ENCODE measurements around the gene NDST1. TPM values are rescaled to one million over a fixed set of nuclear protein-coding genes. Genes with fewer than 3 reads are reported as not detected.

Gene NDST1
- total RNA-seq, 1 donor from 2014 or later = 132 TPM

DNA sequence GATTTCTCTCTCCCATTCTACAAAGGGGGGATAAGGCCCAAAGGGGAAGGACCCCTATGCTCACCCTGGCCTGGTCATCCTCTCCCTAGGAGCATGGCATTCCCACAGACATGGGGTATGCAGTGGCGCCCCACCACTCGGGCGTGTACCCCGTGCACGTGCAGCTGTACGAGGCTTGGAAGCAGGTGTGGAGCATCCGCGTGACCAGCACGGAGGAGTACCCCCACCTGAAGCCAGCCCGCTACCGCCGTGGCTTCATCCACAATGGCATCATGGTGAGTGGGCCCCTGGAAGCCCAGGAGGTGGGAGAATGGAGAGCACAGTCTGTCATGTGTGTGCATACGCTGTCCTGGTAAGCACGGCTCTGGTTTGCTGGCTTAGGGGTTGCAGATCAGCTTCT lies 27.7 kb downstream of the NDST1 start:
- no peak overlapping the region for H3K4me3 Mint-ChIP-seq
- H3K36me3 Mint-ChIP-seq = peaks cover 40% of the 10 kb centered on the region
- peaks cover under 1% of the 10 kb centered on the region for H3K4me1 Mint-ChIP-seq
- no peak for DNase-seq (ENCODE audit: low spot score in 2 of 2, unreplicated experiment in 2 of 2)
- no peak overlapping the region for H3K27ac Mint-ChIP-seq
- H3K9me3 Mint-ChIP-seq = no peaks in the 10 kb centered on the region
- TF ChIP-seq, protein P1, sequence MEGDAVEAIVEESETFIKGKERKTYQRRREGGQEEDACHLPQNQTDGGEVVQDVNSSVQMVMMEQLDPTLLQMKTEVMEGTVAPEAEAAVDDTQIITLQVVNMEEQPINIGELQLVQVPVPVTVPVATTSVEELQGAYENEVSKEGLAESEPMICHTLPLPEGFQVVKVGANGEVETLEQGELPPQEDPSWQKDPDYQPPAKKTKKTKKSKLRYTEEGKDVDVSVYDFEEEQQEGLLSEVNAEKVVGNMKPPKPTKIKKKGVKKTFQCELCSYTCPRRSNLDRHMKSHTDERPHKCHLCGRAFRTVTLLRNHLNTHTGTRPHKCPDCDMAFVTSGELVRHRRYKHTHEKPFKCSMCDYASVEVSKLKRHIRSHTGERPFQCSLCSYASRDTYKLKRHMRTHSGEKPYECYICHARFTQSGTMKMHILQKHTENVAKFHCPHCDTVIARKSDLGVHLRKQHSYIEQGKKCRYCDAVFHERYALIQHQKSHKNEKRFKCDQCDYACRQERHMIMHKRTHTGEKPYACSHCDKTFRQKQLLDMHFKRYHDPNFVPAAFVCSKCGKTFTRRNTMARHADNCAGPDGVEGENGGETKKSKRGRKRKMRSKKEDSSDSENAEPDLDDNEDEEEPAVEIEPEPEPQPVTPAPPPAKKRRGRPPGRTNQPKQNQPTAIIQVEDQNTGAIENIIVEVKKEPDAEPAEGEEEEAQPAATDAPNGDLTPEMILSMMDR (IDR thresholded peaks at IDR 0.05; ENCODE audit: unreplicated experiment) = no peak
- no peaks in the 10 kb centered on the region for H3K27me3 Mint-ChIP-seq (ENCODE audit: low read depth)

DNA sequence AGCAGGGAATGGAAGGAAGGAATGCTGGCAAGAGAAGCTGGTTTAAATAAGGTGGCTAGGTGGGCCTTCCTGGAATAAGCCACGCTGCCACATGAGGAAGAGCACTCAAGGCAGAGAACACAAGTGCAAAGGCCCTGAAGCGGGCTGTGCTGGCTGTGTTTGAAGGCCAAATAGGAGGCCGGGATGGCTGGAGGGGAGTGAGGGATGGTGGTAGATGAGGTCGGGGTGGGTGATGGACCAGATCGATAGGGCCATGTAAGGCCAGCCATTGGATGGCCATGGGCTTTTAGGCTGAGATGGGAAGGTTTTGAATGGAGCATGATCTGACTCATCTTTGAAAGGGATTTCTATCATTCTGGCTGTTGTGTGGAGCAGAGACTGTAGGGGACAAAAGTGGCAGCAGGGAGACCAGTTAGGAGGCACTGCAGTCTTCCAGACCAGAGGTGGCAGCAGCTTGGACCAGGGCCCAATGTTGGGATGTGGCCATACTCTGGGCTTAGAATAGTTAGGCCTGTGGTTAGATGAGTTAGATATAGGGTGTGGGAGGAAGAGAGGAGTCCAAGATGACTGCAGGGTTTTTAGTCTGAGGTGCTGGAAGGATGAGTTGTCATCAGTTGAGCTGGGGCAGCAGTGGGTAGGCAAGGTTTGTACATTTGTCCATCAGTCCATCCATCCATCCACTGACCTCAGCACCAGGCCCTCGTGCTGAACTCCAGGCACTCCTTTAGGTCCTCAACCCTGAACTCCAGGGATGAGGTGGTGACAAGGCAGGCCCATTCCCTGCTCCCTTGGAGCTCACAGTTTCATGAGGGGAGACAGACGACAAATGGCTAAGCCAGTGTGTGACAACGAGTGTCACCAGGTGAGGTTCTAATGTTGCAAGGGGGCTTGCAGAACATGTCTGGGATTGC lies 30.3 kb downstream of the NDST1 start:
- no peak overlapping the region for H3K4me3 Mint-ChIP-seq
- no peak for DNase-seq (ENCODE audit: low spot score in 2 of 2, unreplicated experiment in 2 of 2)
- peaks cover 3% of the 10 kb centered on the region for H3K4me1 Mint-ChIP-seq
- H3K27ac Mint-ChIP-seq = no peak overlapping the region
- no peaks in the 10 kb centered on the region for H3K9me3 Mint-ChIP-seq
- no peaks in the 10 kb centered on the region for H3K27me3 Mint-ChIP-seq (ENCODE audit: low read depth)
- peaks cover 44% of the 10 kb centered on the region for H3K36me3 Mint-ChIP-seq
- TF ChIP-seq, protein P1 (IDR thresholded peaks at IDR 0.05; ENCODE audit: unreplicated experiment) = no peak

DNA sequence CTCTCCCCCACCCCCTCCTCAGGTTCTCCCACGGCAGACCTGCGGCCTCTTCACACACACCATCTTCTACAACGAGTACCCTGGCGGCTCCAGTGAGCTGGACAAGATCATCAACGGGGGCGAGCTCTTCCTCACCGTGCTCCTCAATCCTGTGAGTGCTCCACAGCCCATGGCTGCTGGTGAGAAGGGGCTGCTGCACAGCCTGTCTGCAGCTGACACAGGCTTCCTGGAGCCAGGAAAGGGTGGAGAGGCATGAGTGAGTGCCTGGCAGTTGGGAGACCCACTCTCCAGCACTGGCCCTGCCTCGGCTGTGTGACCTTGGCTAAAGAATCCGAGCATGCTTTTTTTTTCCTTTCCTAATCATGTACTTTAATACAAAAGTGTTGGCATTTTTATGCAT lies 31.3 kb downstream of the NDST1 start:
- no peak overlapping the region for H3K4me3 Mint-ChIP-seq
- H3K9me3 Mint-ChIP-seq = no peaks in the 10 kb centered on the region
- H3K27ac Mint-ChIP-seq = no peak overlapping the region
- H3K36me3 Mint-ChIP-seq = peaks cover 47% of the 10 kb centered on the region
- TF ChIP-seq, protein P1 (IDR thresholded peaks at IDR 0.05; ENCODE audit: unreplicated experiment) = no peak
- no peaks in the 10 kb centered on the region for H3K27me3 Mint-ChIP-seq (ENCODE audit: low read depth)
- H3K4me1 Mint-ChIP-seq = peaks cover 3% of the 10 kb centered on the region
- no peak for DNase-seq (ENCODE audit: low spot score in 2 of 2, unreplicated experiment in 2 of 2)

DNA sequence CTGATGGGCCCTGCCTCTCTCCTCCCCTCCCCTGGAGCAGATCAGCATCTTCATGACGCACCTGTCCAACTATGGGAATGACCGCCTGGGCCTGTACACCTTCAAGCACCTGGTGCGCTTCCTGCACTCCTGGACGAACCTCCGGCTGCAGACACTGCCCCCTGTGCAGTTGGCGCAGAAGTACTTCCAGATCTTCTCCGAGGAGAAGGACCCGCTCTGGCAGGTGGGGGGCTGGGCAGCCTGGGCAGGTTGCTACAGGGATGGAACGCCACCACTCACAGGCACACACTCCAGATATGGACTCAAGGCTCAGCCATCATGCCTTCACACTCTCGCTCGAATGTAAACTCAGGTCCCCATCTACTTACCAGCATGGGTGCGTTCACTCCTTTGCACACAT lies 32.1 kb downstream of the NDST1 start:
- TF ChIP-seq, protein P1 (IDR thresholded peaks at IDR 0.05; ENCODE audit: unreplicated experiment) = no peak
- no peaks in the 10 kb centered on the region for H3K27me3 Mint-ChIP-seq (ENCODE audit: low read depth)
- H3K4me1 Mint-ChIP-seq = peaks cover 3% of the 10 kb centered on the region
- no peak overlapping the region for H3K27ac Mint-ChIP-seq
- H3K9me3 Mint-ChIP-seq = no peaks in the 10 kb centered on the region
- H3K36me3 Mint-ChIP-seq = peaks cover 42% of the 10 kb centered on the region
- no peak for DNase-seq (ENCODE audit: low spot score in 2 of 2, unreplicated experiment in 2 of 2)
- H3K4me3 Mint-ChIP-seq = no peak overlapping the region

DNA sequence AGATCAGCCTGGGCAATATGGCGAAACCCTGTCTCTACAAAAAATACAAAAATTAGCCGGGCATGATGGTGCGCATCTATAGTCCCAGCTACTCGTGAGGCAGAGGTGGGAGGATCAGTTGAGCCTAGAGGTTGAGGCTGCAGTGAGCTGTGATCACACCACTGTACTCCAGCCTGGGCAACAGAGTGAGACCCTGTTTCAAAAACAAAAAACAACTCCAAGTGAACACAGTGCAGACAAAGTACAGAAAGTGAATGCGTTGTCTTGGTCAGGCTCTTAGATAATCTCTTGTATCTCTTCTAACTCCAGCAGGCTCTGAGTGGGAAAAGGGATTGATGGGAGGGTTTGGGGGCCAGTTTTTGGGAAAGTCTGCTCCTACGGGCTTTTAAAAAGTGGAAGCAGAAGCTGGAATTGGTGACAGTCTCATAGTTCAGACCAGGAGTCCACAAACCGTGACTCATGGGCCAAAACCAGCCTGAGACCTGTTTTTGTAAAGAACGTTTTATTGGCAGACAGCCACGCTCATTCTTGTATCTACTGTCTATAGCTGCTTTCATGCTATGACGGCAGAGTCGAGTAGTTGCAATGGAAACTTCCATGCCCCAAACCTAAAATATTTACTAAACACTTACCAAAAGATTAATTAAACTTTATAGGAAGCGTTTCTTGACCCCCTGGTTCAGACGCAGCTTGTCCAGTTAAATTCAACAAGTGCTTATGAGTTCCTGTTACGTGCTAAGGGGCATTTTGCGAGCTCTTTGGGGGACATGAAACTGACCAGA lies 32.9 kb downstream of the NDST1 start:
- no peak for DNase-seq (ENCODE audit: low spot score in 2 of 2, unreplicated experiment in 2 of 2)
- Mint-ChIP-seq H3K9me3 (no peaks in the 10 kb centered on the region), H3K4me1 (peaks cover 3% of the 10 kb centered on the region), H3K27ac (peak overlapping the region; percentile 89), H3K27me3 (ENCODE audit: low read depth) (no peaks in the 10 kb centered on the region), H3K36me3 (peaks cover 48% of the 10 kb centered on the region), H3K4me3 (no peak overlapping the region)
- TF ChIP-seq, protein P1 (IDR thresholded peaks at IDR 0.05; ENCODE audit: unreplicated experiment) = no peak
